GM06990 (cell line): ENCODE results near the gene IVD.

Source experiments
- DNase-seq: peaks from one replicate; pipeline ENCODE4 v3.0.0-alpha.2; 2011; ENCODE audit not compliant: insufficient read length; ENCODE audit errors: extremely low read depth
- H3K27me3 ChIP-seq: replicated peaks from 2 replicates; pipeline ENCODE4 v1.6.0; 2011; ENCODE audit warnings: low read length; ENCODE audit not compliant: control insufficient read depth, insufficient read depth
- H3K36me3 ChIP-seq: 2 replicates; pipeline ENCODE4 v1.5.1; 2011; ENCODE audit warnings: low read length; ENCODE audit not compliant: control insufficient read depth, insufficient read depth
- H3K4me3 ChIP-seq: replicated peaks from 2 replicates; pipeline ENCODE4 v1.5.1; 2011; ENCODE audit warnings: low read depth, mild to moderate bottlenecking, control low read depth, low read length
- CTCF ChIP-seq: IDR thresholded peaks from 2 replicates; pipeline ENCODE4 v1.5.1; 2011; ENCODE audit warnings: low read length, control low read depth, mild to moderate bottlenecking, inconsistent platforms; ENCODE audit not compliant: insufficient read depth, poor library complexity, severe bottlenecking

IVD gene

DNA sequence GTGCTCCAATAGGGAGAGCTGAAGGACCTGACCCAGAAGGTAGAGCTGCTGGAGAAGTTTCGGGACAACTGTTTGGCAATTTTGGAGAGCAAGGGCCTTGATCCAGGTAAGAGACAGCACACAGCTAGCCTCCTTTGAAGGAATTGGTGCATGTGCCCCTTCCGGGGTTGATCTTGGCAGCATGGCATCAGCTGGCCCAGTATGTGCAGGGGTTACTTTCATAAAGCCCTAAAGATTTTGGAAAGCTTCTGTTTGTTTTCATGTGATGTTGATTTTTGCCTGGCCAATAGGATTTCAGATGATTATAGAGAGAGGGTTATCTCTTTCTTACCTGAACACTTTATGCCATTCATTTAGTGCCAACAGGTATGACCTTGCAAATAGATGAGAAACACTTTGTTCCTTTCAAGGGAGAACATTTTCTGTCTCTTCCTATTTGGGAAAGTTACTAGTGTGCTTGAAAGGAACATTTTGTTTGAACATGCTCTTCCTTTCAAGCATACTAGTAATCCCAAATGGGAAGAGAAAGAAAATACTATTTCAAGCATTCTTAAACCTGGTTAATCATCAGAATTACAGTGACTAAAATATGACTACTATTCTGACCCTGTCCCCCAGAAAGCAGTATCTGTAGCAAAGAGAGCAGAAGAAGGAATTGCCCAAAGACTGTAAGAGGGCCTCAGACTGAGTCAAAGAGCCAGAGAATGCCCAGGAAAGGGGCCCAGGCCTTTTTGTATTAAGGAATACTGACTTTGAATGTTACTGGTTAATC is 15.6 kb upstream of the IVD start:
- DNase-seq, result no peak
- no peaks in the 10 kb centered on the region for H3K27me3 ChIP-seq
- TF ChIP-seq CTCF, result no peak
- H3K4me3 ChIP-seq, result no peak overlapping the region
- peaks cover 16% of the 10 kb centered on the region for H3K36me3 ChIP-seq

- Histone ChIP-seq H3K4me3 (no peak overlapping the region), H3K36me3 (peaks cover 5% of the 10 kb centered on the region), H3K27me3 (no peaks in the 10 kb centered on the region)
- no peak for TF ChIP-seq CTCF
- DNase-seq, result no peak
These were observed 12.3 kb upstream of the IVD start for GRCh38 chr15:40392986-40393948.

- Histone ChIP-seq H3K36me3 (no peaks in the 10 kb centered on the region), H3K27me3 (no peaks in the 10 kb centered on the region), H3K4me3 (no peak overlapping the region)
- no peak for DNase-seq
- TF ChIP-seq CTCF, result no peak
These were observed 7.7 kb upstream of the IVD start for GRCh38 chr15:40397688-40398412.

GRCh38 chr15:40398413-40398873 is 7.2 kb upstream of the IVD start:
- Histone ChIP-seq H3K36me3 (no peaks in the 10 kb centered on the region), H3K4me3 (no peak overlapping the region), H3K27me3 (no peaks in the 10 kb centered on the region)
- TF ChIP-seq CTCF, result no peak
- DNase-seq, result no peak

DNA sequence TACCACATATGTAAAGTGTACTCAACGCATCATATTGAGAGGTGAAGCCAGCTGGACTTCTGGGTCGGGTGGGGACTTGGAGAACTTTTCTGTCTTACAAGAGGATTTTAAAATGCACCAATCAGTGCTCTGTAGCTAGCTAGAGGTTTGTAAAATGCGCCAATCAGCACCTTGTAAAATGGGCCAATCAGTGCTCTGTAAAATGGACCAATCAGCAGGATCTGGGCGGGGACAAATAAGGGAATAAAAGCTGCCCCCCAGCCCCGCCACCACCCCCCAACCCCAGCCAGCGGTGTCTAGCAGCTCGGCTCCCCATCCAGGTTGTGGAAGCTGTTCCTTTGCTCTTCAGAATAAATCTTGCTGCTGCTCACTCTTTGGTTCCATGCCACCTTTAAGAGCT is 6.2 kb upstream of the IVD start:
- H3K4me3 ChIP-seq, result no peak overlapping the region

More for the DNA sequence above, 6.2 kb upstream of the IVD start:
- Histone ChIP-seq H3K27me3 (no peaks in the 10 kb centered on the region), H3K36me3 (no peaks in the 10 kb centered on the region)
- no peak for TF ChIP-seq CTCF
- DNase-seq, result no peak
